NCI-H187 treated with DMSO at 0.1 percent for 48 hours (cell line): ENCODE measurements around the gene GIMAP2.
"Not testable (repeated sequence)": the region's sequence is repeated elsewhere in the genome, so short reads cannot be mapped to it uniquely, and the experiment has no call there.

Source experiments
- DNase-seq: peaks from one replicate; lab custom pipeline; 2025; lab: John Stamatoyannopoulos, UW

GIMAP2 gene

DNA sequence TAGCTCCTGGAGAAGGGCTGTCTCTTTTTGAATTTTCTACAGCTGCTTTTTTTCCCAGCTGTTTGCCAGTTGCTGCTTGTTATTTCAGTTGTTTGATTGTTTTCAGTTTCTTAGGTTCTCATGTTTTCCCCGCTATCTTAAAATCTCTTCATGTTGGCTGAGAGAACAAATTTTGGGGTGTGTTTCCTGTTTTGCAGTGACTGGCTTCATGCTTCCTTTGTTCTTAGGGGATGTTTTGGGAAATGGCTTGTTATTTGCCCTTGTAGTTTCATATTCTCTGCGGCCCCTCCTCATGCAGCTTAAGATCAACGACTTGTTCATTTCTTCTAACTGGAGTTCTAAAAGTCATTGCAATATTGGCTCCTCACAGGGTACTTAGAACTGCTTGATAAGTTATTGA lies 8.7 kb upstream of the GIMAP2 start:
- not testable (repeated sequence) for DNase-seq

DNA sequence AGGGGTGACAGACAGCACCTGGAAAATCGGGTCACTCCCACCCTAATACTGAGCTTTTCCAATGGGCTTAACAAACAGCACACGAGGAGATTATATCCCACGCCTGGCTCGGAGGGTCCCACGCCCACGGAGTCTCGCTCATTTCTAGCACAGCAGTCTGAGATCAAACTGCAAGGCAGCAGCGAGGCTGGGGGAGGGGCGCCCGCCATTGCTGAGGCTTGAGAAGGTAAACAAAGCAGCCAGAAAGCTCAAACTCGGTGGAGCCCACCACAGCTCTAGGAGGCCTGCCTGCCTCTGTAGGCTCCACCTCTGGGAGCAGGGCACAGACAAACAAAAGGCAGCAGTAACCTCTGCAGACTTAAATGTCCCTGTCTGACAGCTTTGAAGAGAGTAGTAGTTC lies 6.9 kb upstream of the GIMAP2 start:
- DNase-seq: not testable (repeated sequence)

DNA sequence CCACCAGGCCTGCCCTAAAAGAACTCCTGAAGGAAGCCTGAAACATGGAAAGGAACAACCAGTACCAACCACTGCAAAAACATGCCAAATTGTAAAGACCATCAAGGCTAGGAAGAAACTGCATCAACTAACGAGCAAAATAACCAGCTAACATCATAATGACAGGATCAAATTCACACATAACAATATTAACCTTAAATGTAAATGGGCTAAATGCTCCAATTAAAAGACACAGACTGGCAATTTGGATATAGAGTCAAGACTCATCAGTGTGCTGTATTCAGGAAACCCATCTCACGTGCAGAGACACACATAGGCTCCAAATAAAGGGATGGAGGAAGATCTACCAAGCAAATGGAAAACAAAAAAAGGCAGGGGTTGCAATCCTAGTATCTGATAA lies 5.1 kb upstream of the GIMAP2 start:
- DNase-seq: not testable (repeated sequence)

DNA sequence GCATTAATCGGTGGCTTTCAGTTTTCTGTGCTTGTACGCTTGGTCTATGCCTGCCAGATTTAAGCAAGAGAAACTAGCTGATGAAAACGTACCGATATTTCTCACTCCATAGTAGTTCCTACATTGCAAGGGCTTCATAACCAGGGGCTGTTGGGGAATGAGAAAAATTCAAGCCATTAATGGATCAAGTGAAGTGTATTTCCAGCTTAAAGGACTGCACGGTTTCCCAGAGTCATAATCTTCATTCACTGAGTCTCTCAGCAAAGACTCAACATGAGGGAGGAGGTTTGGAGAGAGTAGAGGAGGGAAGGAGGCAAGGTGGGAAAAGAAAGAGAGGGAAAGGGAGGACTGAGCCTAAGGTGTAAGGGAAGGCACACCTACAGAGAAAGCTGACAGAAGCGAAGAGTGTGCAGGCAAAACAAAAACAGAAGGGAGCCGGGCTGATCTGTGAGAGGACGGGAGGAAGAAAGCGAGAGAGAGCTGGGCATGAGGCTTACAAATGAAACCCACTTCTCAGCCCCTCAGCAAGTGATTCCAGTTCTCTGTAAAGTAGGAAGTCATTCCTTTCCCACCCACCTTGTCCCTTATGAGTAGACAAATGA lies 625 bp downstream of the GIMAP2 start:
- DNase-seq: no peak

DNA sequence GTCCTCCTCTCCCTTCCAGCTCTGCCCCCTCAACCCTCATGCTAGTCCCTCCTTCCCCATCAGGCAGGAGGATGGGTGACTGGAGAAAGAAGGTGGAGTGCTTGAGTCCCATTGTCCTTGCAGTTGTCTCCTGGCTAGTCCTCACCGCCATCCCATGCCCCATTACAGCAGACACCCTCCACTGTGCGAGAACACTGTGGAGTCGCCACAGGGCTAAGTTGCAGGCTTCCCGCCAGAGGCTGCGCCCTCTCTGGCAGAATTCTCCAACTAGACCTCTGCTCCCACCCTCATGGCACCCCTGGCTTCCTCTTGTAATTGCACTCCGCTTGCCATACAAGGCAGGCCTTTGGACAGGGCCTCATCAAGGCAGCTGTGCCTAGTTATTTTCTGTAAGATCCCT lies 3.1 kb downstream of the GIMAP2 start:
- DNase-seq: no peak

DNA sequence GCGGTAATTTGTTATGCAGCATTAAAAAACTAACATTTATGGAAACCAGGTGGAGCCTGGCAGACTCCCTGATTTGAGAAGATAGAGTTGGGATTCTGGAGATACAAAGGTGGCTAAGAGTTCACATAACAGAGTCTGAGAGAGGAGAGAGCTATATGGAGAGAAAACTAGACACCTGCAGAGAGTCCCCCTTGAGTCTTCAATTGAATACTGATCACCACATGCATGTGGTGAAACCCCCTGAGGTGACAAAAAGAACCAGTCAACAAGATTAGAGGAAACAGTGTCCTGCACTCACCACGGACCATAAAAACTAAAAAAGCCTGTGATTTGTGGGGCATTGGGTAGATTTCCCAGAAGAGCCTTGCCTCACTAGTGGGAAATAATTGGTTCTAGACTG lies 10.1 kb downstream of the GIMAP2 start:
- DNase-seq: no peak

DNA sequence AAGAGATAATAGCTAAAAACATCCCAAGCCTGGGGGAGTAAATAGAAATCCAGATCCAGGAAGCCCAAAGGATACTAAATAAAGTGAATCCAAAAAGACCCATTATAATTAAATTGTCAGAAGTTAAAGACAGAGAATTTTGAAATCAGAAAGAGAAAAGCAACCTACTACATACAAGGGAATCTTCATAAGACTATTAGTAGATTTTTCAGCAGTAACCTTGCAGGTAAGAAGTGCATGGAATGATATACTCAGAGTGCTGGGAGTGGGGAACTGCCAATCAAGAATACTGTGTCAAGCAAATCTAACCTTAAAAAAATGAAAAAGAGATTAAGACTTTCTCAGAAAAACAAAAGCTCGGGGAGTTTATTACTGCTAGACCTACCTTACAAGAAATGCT lies 17.7 kb downstream of the GIMAP2 start:
- DNase-seq: no peak

DNA sequence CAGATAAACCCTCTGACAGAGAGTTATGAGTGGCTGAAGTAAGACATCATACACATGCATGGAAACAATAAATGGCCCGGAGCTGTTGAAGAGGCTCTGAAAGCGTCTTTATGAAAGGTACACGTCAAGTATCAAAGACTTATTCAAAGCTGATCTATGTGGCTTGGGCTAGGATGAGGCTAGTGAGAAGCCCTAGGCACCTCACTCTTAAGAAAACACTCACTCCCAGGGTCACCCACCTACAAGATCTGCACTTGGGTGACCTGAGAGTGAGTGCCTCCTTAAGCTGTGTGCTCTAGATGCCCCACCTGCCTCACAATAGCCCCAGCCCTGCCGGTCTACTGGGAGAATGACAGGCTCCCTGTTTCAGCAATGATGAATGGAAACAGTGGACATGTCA lies 29.8 kb downstream of the GIMAP2 start:
- peak; percentile 11 for DNase-seq

DNA sequence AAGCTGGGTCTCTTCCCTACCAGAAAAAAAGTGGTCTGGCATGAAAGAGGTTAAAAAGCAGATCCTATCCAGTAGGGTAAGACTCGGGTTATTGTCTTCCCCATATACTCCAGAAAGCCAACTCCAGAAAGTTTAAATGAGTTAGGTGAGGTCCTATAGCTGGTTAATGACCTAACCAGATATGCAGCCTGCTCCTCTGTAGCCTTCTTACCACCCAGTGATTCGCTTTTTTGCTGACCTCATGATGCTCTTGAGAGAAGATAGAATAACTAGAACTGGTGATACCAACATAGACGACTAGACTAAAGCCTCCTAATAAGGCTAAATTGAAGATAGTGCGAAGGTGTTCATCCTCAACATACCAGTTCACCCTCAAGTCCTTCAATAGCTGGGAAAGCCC lies 30.2 kb downstream of the GIMAP2 start:
- DNase-seq: no peak

DNA sequence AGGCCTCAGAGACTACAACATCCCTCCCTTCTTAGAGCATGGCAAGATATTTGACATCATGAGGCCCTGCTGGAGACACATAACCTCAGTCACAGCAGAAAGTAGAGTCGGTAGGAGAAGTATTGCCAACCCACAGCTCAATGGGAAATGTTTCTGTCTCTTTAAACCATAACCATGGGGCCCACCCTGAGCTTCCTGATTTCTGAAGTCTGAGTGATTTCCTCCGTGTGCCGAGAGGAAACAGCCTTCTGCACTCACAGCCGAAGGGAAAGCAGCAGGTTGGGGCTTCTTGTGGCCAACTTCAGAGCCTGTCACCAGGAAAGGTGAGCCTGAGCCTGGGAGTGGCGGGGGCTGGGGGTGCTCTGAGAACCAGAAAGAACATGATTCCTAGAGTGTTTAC lies 30.9 kb downstream of the GIMAP2 start, which contains the start of gene GIMAP1:
Gene GIMAP1, plus strand, starts transcription at position 246 of the 400 bp plus-strand sequence. CDS start 2,435 bp downstream, outside the sequence.
- DNase-seq: no peak

DNA sequence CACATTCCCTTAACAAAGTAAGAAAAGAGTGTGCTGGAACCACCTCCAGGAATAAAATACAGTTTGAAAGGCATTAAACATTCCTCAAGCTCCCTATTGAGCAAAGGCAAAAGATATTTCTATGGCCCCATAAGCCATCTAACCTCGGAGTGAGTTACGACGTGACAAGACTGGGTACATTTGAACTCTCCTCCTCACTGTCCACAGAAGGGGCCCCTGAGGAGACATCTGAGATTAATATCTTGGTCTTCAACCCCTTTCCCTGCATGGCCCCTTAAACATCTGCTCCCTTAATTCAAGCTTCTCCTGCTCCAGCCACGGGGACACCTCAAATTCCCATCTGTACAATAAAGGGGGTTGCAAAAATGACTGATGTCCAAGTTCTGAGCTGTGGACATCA lies 31.4 kb downstream of the GIMAP2 start:
- no peak for DNase-seq

DNA sequence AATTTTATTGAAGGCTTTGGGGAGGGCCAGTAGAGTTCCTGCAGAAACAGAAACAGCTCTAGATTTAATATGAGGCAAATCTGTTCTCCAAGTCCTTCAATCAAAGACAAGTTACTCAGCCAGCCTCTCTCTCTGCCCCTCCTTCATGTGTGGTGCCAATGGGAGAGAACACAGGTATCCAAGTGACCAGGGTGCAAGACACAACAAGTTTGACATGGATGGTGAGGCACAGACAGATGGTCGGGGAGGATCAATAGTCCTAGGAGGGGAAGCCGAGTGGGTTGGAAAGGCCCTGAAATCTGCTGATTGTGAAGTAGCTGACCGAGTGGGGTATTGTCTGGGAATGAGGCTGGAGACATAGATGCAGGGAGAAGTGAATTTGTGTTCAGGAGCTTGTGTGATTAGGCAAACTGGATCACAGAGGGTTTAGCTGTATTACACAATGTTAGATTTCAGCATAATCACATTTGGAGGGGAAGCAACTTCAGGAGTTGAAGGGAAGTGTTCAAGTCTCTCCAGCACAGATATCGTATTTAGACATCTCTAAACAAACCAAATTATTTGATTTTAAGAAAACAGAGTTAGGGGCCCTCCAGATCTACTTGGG lies 32.4 kb downstream of the GIMAP2 start:
- DNase-seq: no peak

DNA sequence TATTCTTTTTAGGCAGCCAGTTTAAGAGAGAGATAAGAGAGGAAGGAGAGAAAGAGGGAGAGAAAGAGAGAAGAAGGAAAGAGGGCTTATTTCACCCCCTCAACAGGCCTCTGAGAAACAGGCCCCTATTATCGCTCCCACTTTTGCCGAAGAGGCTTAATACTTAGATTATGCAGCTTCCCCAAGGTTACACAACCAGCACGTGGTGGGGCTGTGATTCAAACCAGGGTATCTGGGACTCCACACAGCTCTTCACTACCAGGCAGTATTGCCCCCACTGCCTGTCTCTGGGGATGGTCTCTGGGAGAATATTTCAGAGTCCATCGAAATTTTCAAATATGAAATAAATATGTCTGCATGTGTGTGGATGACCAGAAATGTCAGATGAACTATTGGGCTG lies 33.9 kb downstream of the GIMAP2 start:
- DNase-seq: no peak

DNA sequence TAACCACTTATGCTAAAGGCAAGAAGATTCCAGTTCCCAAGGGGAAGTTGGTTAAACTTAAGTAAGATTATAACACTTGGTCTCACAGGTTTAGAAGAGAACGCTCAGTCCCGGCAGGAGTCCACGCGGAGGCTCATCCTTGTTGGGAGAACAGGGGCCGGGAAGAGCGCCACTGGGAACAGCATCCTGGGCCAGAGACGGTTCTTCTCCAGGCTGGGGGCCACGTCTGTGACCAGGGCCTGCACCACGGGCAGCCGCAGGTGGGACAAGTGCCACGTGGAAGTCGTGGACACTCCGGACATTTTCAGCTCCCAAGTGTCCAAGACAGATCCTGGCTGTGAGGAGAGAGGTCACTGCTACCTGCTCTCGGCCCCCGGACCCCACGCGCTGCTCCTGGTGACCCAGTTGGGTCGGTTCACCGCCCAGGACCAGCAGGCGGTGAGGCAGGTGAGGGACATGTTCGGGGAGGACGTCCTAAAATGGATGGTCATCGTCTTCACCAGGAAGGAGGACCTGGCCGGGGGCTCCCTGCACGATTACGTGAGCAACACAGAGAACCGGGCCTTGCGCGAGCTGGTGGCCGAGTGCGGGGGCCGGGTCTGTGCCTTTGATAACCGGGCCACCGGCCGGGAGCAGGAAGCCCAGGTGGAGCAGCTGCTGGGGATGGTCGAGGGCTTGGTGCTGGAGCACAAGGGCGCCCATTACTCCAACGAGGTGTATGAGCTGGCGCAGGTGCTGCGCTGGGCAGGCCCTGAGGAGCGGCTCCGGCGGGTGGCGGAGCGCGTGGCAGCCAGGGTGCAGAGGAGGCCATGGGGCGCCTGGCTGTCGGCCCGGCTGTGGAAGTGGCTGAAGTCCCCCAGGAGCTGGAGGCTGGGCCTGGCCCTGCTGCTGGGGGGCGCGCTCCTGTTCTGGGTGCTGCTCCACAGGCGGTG lies 34.7 kb downstream of the GIMAP2 start:
- no peak for DNase-seq

DNA sequence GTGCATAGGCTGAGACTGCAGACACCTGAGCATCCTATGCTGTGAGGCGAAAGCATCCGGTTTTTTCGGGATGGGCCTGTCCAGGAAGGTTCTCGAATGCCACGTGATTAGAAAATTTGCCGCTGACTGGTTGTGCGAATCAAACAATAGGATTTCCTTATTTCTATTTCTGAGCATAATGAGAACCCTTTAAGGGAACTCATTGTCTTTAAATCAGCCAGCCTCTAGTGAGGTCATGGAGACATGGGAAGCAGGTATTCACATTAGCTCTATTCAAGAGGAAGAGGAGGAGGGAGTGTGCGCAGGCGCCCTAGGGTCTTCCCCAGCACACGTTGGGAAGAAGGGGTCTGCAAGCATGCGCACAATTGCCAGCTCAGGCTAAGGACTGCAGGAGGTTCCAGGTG lies 36.5 kb downstream of the GIMAP2 start:
- DNase-seq: no peak

DNA sequence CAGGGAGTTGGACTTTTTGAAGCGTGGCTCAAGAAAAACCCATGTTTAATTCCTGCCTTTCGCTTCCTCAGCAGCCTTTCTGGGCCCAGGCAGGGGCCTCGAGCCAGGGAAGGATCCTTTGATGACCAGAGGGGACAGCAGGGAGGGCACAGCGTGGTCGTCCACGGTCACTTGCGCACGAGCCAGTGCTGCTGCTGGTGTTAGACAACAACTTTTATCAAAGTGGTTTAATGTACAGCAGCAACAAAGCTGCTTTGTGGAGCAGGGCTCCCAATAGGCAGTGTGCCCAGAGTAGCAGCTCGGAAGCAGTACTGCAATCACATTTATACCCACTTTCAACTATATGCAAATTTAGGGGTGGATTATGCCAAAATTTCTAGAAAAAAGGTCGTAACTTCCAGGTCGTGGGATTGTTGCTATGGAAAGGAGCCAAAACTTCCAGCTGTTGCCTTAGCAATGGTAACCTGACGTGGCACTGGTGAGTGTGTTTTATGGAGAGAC lies 37.0 kb downstream of the GIMAP2 start:
- no peak for DNase-seq

DNA sequence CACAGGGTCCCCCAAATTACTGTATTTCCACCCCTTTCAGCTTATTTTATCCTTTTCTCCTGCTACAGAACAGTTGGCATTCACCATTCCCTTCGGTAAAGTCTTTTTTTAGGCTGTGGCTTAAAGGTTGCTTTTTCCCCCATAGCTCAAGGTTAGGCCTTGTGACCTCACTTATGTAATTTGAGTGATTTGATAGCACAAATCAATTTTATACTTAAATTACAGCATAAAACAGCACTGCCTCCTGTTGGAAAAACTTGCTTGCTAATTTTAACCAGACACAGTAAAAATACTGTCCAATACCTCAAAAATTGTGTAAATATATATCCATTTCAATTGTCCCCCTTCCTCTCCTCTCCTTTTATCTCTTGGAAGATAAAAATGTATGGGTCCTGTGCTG lies 38.0 kb downstream of the GIMAP2 start:
- no peak for DNase-seq

DNA sequence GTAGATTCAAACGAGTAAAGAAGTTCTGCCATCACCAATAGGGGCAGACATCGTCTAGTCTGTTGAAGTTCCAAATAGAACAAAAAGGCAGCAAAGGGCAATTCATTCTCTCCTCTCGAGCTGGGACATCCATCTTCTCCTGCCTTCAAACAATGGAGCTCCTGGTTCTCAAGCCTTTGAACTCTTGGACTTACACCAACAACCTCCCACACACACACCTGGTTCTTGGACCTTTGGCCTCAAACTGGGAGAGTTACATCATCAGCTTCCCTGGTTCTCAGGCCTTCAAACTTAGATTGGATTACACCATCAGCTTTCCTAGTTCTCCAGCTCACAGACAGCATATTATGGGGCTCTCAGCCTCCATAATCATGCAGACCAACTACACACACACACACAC lies 41.9 kb downstream of the GIMAP2 start:
- DNase-seq: no peak

DNA sequence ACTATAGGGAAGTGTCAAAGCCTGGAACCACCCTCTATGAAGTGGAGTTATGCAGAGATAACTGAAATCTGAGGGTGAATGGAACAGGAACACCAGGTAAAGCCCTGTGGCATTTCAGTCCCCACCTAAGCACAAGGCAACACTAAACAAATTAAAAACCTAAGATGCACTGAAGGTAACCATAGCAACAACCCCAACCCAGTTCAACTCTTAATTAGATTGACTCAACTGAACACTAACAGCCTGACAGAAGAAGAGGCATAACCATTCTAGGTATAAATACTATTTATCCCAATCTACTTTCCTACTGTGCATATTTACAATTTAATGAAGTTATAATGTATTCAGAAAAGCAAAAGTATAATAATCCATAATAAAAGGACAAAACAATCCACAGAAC lies 42.5 kb downstream of the GIMAP2 start:
- DNase-seq: no peak

DNA sequence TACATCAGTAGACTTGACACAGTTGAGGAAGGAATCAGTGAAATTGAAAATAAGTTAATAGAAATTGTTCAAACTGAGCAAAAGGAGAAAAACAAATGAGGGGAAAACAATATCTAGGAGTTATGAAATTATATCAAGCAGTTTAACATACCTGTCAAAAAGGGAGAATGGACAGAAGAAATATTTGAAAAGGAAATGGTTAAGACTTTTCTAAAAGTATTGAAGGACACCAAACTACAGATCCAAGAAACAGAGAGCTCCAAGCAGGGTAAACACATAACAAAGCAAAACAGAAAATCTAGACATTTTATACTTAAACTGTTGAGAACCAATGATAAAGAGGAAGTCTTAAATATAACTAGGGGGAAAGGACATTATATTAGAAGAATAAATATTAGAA lies 43.1 kb downstream of the GIMAP2 start:
- DNase-seq: no peak

DNA sequence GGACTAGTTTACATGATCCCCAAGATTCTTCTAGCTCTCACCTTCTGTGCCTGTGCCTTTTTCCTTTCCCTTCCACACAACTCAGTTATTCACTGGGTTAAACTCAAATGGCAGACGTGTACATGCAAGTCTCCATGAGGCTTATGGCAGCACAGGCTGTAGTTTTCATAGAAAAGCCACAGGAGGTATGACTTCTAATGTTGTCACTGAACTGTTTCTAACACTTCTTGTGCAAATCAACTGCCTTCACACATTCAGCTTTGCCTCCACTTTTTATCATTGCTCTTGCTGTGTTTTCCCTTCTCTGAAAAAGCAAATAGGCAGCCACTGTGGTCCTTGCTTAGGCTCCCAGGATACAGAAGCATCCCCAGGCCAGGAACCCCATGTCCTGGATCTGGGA lies 46.4 kb downstream of the GIMAP2 start:
- no peak for DNase-seq

DNA sequence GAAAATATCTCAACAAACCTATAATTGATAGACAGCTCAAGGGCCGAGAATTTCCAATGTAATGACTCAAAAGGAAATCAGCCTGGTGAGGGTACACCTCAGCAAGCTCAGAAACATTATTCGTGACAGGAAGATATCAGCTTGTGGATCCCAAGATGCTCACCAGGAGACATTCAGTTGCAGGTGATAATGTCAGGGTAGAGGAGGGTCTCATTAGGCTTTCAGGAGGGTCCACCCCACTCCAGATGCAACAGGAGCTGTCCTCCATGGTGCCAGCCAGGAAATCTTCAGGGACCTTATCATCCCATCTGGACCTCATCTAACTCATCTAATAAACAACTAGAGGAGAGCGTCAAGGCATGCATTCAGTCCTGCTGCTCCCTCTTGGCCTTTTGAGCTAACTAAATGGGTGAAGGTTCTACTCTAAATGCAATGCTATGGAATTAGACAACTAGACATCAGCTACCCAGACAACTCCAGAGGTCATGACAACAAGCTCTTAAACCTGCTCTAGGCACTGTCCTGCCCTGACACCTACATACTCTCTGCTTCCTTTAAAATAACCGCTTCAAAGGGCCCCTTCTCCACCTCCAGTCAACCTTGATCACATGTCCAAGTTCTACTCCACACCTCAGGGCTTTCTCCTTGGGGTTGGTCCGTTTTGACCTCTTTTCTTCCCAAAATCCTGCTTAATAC lies 47.4 kb downstream of the GIMAP2 start:
- DNase-seq: no peak
